H7 (cell line): ENCODE results near the gene BIK. TPM values are rescaled to one million over a fixed set of nuclear protein-coding genes. Genes with fewer than 3 reads are reported as not detected.

Experiments
- DNase-seq: peaks from one replicate; pipeline ENCODE4 v3.0.0; 2012
- H3K27me3 ChIP-seq: 2 replicates; pipeline ENCODE4 v1.6.0; 2011; ENCODE audit warnings: mild to moderate bottlenecking, low read length; ENCODE audit not compliant: control insufficient read depth, insufficient read depth
- H3K36me3 ChIP-seq: replicated peaks from 2 replicates; pipeline ENCODE4 v1.5.1; 2011; ENCODE audit warnings: low read length; ENCODE audit not compliant: control insufficient read depth, insufficient read depth
- H3K4me3 ChIP-seq: 2 replicates; pipeline ENCODE4 v1.5.1; 2011; ENCODE audit warnings: low read depth, mild to moderate bottlenecking, control low read depth, low read length, moderate library complexity; ENCODE audit not compliant: insufficient read depth
- total RNA-seq: library from RNA; depleted of rRNA; stranded (reverse); fragments of >200 nt; shearing (Covaris generic); gene quantifications from 2 replicates; pipeline ENCODE4 v1.2.3, GENCODE V29; 2014; rRNA removed

BIK gene
- total RNA-seq, 1 experiment from 2014 or later, result 2.1 TPM

DNA sequence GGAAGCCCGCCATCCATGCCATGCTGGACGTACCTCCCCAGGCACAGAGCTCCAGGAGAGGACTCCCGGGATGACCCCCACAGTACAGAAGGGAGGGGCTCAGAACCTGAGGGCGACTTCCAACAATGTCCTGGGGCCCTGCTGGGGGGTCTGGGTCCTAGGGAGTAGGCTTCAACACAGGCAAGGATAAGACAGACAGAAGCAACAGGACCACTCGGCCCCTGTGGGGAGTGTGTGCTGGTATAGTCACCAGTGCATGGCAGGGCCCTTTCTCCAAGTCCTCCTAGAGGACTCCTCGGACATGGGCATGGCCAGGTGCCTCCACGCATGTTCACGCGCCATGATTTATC is 59.6 kb downstream of the BIK start:
- no peak for DNase-seq
- Histone ChIP-seq H3K27me3 (no peaks in the 10 kb centered on the region), H3K4me3 (no peak overlapping the region), H3K36me3 (peaks cover 35% of the 10 kb centered on the region)

DNA sequence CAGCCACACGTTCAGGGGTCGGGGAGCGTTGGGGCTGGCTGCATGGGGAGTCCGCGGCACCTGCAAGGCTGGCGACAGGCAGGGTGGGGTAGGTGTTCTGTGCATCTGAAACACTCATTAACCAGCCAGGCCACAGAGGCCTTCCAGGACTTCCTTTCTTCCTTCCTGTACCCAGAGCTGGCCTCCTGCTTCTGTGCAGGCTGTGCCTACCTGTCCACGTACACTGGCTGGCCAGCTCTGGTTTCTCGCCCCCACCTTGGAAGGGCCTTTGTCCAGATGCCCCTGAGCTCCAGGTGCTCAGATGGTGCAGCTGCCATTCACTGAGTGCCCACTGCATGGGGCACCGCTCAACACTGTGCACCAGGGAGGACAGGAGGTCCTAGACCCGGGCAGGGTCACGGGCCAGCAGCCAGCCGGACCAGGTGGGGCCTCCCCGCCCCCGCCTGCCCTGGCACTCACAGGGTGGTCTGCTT is 60.5 kb downstream of the BIK start:
- Histone ChIP-seq H3K4me3 (no peak overlapping the region), H3K27me3 (no peaks in the 10 kb centered on the region), H3K36me3 (peaks cover 38% of the 10 kb centered on the region)
- DNase-seq, result no peak

GRCh38 chr22:43171607-43172006 is 61.1 kb downstream of the BIK start:
- no peak for DNase-seq
- no peak overlapping the region for H3K4me3 ChIP-seq
- H3K36me3 ChIP-seq, result peaks cover 38% of the 10 kb centered on the region
- H3K27me3 ChIP-seq, result no peaks in the 10 kb centered on the region

DNA sequence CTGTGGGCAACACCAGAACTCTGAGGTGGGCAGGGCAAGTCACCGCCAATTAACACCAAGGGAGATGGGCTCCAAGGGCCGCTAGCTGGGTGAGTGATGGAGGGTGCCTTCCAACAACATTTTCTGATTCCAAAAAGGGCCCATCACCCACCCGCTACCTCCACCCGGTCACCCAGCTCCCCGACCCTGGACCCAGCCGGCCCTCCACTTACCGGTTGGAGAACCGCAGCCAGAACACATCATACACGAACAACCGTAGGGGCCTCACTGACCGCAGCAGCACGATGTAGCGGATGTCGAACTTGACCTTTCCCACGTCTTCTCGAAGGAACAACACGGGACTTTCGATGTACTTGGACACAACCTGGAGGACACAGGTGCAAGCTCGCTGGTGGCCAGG is 61.6 kb downstream of the BIK start:
- Histone ChIP-seq H3K36me3 (peaks cover 38% of the 10 kb centered on the region), H3K27me3 (no peaks in the 10 kb centered on the region)
- no peak for DNase-seq

GRCh38 chr22:43173566-43173965 is 63.0 kb downstream of the BIK start:
- Histone ChIP-seq H3K4me3 (no peak overlapping the region), H3K36me3 (peaks cover 35% of the 10 kb centered on the region), H3K27me3 (no peaks in the 10 kb centered on the region)
- no peak for DNase-seq

More for the DNA sequence above, 61.6 kb downstream of the BIK start:
- H3K4me3 ChIP-seq, result no peak overlapping the region

DNA sequence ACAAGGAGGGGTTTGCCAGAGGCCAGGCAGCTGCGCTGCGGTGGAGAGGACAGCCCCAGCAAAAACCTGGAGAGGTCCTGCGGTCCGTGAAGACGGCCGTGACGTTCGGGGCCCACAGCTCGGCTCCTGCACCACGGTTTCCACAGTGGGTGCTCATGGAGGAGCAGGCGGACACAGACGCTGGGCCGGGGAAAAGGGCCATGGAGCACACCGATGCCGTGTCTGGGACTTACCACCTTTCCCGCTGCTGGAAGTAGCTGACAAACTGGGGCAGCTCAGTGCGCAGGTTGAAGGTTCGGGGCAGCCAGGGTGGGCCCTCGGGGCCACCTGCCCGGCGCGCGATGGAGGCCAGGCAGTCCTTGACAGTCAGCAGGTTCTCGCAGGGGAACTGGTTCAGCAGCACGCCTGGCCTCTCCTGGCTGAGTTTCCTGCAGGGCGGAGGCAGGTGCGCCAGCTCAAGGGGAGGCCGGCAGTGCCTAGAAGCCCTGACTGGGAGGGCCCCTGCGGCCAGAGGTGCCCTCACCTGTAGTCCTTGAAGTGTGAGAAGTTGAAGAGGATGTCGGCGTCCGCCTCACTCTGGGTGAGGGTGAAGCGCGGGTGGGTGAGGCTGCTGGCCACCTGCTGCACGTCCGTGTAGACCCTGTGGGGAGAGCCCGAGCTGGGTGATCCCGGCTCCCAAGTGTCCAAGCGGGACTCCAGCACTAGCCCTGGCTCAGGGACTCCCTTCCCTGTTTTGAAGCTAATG is 63.6 kb downstream of the BIK start:
- no peak for DNase-seq
- Histone ChIP-seq H3K36me3 (peaks cover 40% of the 10 kb centered on the region), H3K4me3 (no peak overlapping the region), H3K27me3 (no peaks in the 10 kb centered on the region)

DNA sequence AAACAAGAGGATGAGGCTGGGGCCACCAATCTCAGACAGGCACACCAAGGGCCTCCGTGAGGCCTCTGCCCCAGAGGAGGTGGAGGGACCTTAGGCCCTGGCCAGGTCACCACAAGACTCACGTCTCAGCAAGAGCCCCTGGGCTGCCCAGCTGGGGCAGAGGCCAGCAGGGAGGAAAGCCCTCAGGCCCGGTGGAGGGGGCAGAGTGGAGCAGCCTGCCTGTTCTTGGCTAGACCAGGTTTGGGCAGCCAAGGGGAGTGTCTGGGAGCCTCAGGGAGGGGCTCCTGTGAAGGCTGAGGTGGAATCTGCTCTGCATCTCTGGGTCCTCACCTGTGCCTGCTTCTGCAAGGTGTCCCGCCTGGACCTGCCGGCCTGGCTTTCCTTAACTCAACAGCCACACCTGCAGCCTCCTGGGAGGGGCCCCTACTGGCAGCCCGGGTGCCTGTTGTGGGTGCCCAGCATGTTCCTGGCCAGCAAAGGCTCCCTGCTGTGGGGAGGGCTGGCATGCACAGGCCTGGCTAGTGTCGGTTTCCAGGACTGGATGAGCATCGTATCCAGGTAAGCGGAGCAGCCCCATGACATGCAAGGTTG is 64.5 kb downstream of the BIK start:
- Histone ChIP-seq H3K36me3 (peaks cover 40% of the 10 kb centered on the region), H3K4me3 (no peak overlapping the region), H3K27me3 (no peaks in the 10 kb centered on the region)
- DNase-seq, result no peak

DNA sequence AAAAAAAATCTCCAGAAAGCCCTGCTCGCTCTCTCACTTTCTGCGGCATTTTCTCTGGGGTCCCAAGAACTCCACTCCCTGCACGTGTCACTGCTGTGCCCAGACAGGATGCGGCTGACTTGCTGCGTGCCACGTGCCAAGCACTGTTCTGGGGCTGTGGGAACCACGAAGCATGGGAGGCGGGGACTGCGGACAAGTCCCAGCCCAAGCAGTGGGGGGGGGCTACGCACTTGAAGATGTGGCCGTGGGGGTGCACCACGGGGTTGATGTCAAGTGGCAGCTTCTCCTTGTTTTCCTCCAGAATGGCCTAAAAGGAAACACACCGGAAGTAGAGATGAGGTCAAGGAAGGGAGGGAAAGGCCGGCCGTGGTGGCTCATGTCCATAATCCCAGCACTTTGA is 65.5 kb downstream of the BIK start:
- Histone ChIP-seq H3K4me3 (no peak overlapping the region), H3K27me3 (no peaks in the 10 kb centered on the region), H3K36me3 (peaks cover 41% of the 10 kb centered on the region)
- no peak for DNase-seq

DNA sequence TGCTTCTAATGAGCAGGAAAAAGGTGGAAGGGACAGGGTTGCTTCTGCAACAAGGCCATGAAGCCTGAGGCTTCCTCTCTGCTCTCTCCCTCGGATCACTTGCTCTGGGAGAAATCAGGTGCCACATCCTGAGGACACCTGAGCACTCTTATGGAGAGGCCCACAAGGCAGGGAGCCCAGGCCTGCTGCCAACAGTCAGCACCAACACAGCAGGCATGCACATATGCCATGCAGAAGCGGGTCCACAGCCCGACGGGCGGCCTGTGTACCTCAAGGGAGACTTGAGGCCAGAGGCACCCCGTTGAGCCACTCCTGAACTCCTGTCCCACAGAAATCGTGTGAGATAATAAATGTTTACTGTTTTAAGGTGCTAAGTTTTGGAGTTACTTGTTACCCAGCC is 66.9 kb downstream of the BIK start:
- no peaks in the 10 kb centered on the region for H3K27me3 ChIP-seq
- no peak for DNase-seq
- peaks cover 38% of the 10 kb centered on the region for H3K36me3 ChIP-seq
- H3K4me3 ChIP-seq, result no peak overlapping the region

Other genes with a start within 250 kb of the BIK start
- 60.1 and 63.1 TPM in 2 replicates for gene PACSIN2, start 95.6 kb upstream of the BIK start, total RNA-seq
- gene TTLL1, start 21.4 kb upstream of the BIK start, total RNA-seq, result 6.5 and 8.9 TPM in 2 replicates
- 27.8 and 29.0 TPM in 2 replicates for gene MCAT, start 32.6 kb downstream of the BIK start, total RNA-seq
- gene TSPO, start 40.8 kb downstream of the BIK start, total RNA-seq, result 39.4 and 45.1 TPM in 2 replicates
- gene TTLL12, start 76.4 kb downstream of the BIK start, total RNA-seq, result 90.5 and 100 TPM in 2 replicates
- 0.45 and 0.89 TPM in 2 replicates for gene SCUBE1, start 232.6 kb downstream of the BIK start, total RNA-seq